ENCODE results near the gene CIRBP. TPM values are rescaled to one million over a fixed set of nuclear protein-coding genes. Genes with fewer than 3 reads are reported as not detected.

Gene CIRBP
- total and polyA plus RNA-seq, 2 of the 13 experiments (the other 11 are each of a cell fraction or from before 2014, with no cell fraction given): 133 to 140 TPM

GRCh38 chr19:1259206-1259875, 9.8 kb upstream of the CIRBP start (continued):
- TF ChIP-seq AKNA (CRISPR knock-in tag; IDR thresholded peaks at IDR 0.05; ENCODE audit: borderline replicate concordance) (no peak), BHLHE40 (IDR thresholded peaks at IDR 0.05; ENCODE audit: low read length) (no peak; the same call in 1 of the 2 replicates), ZFP37 (CRISPR knock-in tag; IDR thresholded peaks at IDR 0.05; ENCODE audit: borderline replicate concordance) (peak; percentile 81; the same call in 1 of the 2 replicates), ZUFSP (CRISPR knock-in tag; IDR thresholded peaks at IDR 0.05; ENCODE audit: borderline replicate concordance) (no peak), ZNF251 (CRISPR knock-in tag; IDR thresholded peaks at IDR 0.05) (no peak), ZMYM3 (CRISPR knock-in tag; IDR thresholded peaks at IDR 0.05) (no peak), ZNF431 (CRISPR knock-in tag; IDR thresholded peaks at IDR 0.05; ENCODE audit: borderline replicate concordance, low read depth) (peak; percentile 97), REPIN1 (CRISPR knock-in tag; IDR thresholded peaks at IDR 0.05; ENCODE audit: borderline replicate concordance, low read depth) (0 out of 2 replicates have a peak, but pooled peaks have one; percentile 49), MXD3 (CRISPR knock-in tag; IDR thresholded peaks at IDR 0.05) (peak; percentile 83; the same call in 1 of the 2 replicates), POLR2AphosphoS5 (IDR thresholded peaks at IDR 0.05; ENCODE audit: low read depth, low read length) (peak; percentile 93), ZNF333 (CRISPR knock-in tag; IDR thresholded peaks at IDR 0.05; ENCODE audit: borderline replicate concordance) (no peak), SNRNP70 (IDR thresholded peaks at IDR 0.05; ENCODE audit: low read depth, low read length) (no peak), FOXK1 (CRISPR knock-in tag; IDR thresholded peaks at IDR 0.05; ENCODE audit: borderline replicate concordance, low read depth) (0 out of 2 replicates have a peak, but pooled peaks have one; percentile 27), MLLT10 (CRISPR knock-in tag; IDR thresholded peaks at IDR 0.05) (no peak), GABPB1 (CRISPR knock-in tag; IDR thresholded peaks at IDR 0.05) (peak; percentile 95), ZBTB25 (CRISPR knock-in tag; IDR thresholded peaks at IDR 0.05) (peak; percentile 48; the same call in 1 of the 2 replicates), ZNF569 (CRISPR knock-in tag; IDR thresholded peaks at IDR 0.05; ENCODE audit: borderline replicate concordance) (no peak), MXI1 (IDR thresholded peaks at IDR 0.05; ENCODE audit: borderline replicate concordance, low read depth, low read length) (no peak; the same call in 2 of the 3 replicates), ZNF883 (CRISPR knock-in tag; IDR thresholded peaks at IDR 0.05; ENCODE audit: not compliant biosample characterization) (peak; percentile 86), MTA1 (CRISPR knock-in tag; IDR thresholded peaks at IDR 0.05; ENCODE audit: borderline replicate concordance) (peak; percentile 82; the same call in 1 of the 2 replicates), ZNF572 (CRISPR knock-in tag; IDR thresholded peaks at IDR 0.05) (peak; percentile 44; the same call in 1 of the 2 replicates)

Measured in HepG2 (cell line).